Measurements from ENCODE around the gene PAPPA. TPM values are rescaled to one million over a fixed set of nuclear protein-coding genes. Genes with fewer than 3 reads are reported as not detected.

Gene PAPPA, protein sequence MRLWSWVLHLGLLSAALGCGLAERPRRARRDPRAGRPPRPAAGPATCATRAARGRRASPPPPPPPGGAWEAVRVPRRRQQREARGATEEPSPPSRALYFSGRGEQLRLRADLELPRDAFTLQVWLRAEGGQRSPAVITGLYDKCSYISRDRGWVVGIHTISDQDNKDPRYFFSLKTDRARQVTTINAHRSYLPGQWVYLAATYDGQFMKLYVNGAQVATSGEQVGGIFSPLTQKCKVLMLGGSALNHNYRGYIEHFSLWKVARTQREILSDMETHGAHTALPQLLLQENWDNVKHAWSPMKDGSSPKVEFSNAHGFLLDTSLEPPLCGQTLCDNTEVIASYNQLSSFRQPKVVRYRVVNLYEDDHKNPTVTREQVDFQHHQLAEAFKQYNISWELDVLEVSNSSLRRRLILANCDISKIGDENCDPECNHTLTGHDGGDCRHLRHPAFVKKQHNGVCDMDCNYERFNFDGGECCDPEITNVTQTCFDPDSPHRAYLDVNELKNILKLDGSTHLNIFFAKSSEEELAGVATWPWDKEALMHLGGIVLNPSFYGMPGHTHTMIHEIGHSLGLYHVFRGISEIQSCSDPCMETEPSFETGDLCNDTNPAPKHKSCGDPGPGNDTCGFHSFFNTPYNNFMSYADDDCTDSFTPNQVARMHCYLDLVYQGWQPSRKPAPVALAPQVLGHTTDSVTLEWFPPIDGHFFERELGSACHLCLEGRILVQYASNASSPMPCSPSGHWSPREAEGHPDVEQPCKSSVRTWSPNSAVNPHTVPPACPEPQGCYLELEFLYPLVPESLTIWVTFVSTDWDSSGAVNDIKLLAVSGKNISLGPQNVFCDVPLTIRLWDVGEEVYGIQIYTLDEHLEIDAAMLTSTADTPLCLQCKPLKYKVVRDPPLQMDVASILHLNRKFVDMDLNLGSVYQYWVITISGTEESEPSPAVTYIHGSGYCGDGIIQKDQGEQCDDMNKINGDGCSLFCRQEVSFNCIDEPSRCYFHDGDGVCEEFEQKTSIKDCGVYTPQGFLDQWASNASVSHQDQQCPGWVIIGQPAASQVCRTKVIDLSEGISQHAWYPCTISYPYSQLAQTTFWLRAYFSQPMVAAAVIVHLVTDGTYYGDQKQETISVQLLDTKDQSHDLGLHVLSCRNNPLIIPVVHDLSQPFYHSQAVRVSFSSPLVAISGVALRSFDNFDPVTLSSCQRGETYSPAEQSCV (N-terminal part only)
- 98.0 TPM for polyA plus RNA-seq (2013, experiment 1 of 2; ENCODE audit: insufficient read length)
- polyA plus RNA-seq (2013, experiment 2 of 2; ENCODE audit: insufficient read length) = 112 TPM

DNA sequence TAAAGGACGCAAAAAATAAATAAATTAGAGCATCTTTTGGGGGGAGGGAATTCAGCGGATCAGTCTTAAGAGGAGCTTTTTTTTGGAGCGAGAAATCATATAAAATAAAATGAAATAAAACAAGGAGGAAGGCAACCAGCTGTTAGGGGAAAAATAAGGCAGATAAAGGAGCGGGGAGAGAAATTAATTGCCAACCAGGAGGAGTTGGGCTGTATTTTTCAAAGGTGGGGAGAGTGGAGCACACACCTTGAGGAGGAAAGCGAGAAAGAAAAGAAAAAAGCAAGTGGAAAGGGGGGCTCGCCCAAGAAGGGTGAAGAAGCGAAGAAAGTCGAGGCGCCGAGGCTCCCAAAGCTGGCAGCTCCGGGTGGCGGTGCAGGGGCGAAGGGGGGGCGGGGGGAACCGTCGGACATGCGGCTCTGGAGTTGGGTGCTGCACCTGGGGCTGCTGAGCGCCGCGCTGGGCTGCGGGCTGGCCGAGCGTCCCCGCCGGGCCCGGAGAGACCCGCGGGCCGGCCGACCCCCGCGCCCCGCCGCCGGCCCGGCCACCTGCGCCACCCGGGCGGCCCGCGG lies at the start of gene PAPPA:
TSS of gene PAPPA (plus strand) at position 27 of the 569 bp plus-strand sequence. CDS start at position 409, 382 bp downstream.
- peak; percentile 43 for DNase-seq

DNA sequence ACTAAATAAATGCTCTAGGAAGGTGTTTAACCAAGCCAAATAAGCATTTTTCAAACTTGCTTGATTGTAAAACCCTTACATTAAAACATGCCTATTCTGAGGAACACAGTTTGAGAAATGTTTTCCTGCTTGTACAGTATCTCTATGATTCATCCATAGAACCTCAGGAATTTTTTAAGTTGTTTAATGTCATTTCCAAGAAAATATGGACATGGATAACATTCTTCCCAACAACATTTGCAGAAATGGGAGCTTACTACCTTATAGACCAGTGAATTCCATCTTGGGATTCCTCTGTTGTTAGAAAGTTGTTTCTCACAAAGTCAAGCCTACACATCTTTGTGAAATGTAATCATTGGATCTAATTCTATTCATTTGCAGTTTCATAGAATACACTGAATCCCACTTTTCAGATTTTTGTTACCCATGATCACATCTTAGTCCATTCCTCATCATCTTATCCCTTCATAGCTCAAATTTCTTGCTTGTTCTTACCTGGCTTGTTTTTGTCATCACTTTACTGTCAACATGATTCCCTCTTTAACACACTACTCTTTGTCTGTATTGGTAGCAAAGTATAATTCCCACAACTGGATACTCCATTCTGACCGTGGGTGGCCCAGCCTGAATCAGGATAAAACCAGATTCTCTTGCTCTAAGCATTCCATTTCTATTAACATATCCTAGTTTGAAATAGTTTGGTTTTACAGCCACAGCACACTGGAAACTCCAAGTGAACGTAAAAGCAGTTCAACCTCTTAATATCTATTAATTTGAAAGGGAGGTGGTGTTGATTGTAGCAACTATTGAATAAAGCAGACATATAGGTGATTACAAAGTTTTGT lies 49.4 kb upstream of the PAPPA start:
- peak; percentile 77 for DNase-seq

DNA sequence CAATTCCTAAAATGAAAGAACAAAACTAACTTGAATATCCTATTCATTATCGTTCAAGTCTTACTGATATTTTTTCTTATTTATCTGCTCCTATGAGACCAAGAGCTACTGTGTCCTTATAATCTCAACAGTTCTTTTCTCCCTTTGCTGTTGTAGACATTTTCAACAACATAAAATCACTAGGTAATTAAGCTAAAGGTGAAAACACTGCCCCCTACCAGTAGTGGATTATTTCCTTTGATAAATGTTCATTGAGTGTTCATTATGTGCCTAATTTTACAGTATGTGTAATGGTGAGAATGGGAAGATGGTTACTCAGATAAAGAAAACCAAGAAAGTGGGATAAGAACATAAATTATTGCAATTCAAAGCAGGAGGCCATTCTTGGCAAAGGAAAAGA lies 41.4 kb upstream of the PAPPA start:
- DNase-seq = no peak

DNA sequence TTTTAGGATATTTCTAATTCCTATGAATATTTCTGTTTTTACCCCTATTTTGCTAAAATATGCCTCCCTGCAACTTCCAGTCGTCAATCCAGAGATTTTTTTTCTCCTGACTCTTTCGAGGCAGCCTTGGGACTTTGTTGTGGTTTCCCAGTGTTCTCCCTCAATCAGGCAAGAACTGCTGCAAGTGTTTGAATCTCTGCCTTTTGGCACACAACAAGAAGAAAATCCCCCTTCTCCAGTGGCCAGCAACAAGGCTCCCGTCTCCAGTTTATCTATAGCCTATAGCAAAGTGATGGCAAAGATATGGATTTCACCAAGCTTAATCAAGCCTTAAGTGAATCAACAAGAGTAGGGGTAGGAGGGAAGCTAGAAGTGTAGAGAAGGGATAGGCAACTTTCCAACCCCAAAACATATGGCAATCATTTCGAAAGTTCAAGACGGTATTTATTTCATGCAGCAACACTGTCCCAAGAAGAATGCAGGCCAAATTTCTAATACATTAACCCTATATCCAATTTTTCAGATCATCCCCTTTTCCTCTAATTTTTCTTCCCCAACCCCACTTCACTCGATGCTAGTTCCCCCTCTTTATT lies 37.7 kb upstream of the PAPPA start:
- DNase-seq = peak; percentile 90

DNA sequence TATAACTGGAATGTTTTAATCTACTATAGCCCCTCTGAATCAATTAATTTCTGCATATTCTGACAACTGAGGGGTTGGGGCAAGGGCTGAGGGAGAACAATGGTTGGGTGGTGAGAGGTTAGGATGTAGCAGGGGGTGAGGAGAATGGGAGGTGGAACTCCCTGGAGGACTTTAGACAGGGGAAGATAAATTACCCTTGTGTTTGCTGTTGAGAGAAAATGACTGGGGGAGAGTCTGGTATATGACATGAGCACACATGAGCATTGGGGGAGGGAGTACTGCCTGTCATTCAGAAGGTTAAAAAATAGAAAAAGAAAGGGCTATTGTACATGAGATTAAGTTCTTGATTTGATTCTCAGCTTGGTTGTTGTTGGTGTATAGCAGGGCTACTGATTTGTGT lies 37.2 kb upstream of the PAPPA start:
- DNase-seq = peak; percentile 29

DNA sequence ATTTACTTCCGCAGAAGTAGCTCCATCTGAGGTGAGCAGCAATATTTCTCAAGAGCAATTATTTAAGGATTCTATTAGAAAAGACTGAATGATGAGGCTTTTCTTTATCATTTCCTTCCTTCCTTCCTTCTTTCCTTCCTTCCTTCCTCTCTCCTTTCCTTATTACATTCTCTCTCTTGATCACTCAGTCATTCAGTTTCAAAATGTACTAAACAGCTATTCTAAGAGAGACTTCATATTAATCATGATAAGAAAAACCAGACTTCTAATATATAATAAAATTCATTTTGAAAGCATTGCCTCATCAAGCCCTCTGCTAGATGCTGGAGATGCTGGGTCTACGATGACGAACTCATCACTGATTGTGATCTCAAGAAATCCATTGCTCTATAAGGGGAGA lies 30.4 kb upstream of the PAPPA start:
- no peak for DNase-seq

DNA sequence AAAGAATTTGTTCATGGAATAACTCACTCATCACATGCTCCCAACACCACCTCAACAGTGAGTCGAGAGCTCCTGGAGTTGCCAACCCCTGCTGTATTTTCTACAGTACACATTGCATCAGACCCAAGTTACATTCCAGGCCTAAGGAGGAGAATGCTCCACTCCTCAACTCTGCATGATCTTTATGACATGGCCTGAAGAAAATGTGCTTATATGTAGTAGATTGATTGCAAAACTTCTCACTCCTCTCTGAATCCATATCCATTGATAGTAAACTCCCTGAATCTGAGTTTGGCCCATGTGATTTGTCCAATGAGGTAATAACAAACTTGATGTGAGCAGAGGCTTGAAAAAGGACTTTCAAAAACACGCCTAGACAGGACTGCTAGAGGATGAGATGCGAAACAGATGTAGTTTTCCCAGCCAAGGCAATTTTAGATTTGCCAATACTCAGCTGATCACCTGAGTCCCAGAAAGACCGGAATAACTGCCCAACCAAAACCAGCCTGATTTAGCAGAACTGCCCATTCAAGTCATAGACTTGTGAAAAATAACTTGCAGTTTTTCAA lies 29.0 kb upstream of the PAPPA start:
- DNase-seq = peak; percentile 82

DNA sequence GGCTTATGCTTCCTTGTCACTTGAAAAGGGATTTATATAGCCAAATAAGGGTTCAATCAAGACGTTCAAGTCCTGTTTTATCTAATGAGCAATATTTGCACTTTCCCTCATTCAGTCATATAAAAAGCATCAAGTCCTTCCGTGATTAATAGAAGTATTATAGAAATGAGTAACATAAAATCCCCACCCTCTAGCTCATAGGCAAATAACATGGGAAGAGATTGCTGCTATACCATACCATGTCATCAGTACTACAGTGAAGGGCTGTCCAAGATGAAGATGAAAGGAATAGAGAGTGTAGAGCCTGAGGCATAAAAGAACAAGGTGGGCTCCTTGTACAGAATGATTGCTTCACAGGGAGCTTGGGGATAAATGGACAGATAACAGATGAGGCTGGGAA lies 20.4 kb upstream of the PAPPA start:
- DNase-seq = no peak

DNA sequence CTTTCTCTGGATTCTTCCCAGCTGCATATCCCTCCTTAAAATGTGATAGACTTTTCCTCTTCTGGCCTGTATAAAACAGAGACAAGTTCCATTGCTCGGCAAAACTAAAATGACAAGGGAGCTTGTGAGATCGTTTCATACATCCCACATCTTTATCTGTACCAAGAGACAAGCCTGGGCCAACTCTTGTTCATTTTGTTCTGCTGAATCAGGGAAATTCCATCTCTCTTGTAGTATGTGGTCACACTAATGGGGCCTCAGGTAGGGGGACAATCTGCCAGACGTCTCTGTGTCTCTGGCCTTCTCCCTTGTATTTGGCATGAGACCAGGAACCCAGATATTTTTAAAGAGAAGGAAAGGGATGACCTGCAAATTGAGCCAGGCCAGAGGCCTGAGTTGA lies 18.6 kb upstream of the PAPPA start:
- no peak for DNase-seq

DNA sequence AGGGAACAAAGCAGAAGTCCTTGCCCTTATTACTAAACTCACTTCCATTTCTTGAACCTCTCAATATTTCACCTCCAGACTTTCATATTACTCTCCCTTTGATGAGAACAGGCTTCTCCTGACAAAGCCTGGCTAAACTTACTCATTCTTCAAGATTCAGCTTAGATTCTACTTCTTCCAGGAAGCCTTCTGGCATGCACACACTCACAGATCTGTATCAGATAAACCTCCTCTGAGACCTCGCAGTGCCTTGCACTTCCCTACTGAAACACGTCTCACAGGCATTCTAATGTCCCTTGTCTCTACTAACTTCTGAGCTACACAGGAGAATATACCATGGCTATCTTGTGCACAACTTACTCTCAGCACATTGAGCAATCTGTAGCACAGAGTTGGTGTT lies 16.6 kb upstream of the PAPPA start:
- DNase-seq = no peak

DNA sequence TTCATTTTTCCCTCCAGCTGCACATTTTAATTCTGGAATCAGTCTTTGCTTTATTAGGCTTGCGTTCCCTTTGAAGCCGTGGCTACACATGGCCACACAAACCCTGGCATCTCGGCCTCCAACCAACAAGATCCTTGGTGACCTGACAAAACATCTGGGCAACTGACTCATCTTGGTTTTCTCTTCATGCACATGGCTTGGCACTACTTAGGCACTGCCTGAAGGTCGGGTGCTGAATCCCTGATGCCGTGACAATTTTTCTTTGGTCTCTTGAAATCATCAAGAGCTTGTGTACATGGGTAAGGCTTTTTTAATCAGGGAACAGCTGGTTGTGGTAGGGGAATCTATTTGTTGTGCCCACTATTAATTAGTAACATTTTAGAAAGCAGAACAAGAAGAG lies 16.0 kb upstream of the PAPPA start:
- DNase-seq = peak; percentile 14

DNA sequence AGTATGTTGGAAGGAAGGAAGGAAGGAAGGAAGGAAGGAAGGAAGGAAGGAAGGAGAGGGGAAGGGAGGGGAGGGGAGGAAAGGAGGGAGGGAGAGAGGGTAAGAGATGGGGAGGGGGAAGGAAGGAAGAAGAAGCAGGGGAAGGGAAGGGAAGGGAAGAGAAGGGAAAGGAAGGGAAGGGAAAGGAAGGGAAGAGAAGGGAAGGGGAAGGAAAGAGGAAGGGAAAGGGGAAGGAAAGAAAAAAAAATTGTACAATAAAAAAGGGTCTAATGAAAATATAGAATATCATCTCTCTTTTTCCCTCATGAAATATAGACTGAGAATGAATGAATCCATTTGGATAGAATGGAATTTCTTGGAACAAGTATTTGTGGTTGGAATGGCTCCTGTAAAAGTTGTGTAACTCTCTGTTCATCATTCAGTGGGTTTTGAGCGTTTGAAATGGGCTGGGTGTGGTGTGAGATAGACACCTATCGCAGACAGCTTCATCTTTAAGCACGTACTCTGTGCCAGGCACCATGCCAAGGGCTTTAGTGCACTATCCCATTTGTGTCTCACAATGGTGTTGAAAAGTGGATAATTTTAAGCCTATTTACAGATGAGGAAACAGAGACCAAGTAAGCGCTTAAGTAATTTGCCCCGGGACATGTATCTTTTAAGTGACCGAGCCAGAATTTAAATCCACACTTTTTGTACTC lies 11.6 kb upstream of the PAPPA start:
- peak; percentile 46 for DNase-seq

DNA sequence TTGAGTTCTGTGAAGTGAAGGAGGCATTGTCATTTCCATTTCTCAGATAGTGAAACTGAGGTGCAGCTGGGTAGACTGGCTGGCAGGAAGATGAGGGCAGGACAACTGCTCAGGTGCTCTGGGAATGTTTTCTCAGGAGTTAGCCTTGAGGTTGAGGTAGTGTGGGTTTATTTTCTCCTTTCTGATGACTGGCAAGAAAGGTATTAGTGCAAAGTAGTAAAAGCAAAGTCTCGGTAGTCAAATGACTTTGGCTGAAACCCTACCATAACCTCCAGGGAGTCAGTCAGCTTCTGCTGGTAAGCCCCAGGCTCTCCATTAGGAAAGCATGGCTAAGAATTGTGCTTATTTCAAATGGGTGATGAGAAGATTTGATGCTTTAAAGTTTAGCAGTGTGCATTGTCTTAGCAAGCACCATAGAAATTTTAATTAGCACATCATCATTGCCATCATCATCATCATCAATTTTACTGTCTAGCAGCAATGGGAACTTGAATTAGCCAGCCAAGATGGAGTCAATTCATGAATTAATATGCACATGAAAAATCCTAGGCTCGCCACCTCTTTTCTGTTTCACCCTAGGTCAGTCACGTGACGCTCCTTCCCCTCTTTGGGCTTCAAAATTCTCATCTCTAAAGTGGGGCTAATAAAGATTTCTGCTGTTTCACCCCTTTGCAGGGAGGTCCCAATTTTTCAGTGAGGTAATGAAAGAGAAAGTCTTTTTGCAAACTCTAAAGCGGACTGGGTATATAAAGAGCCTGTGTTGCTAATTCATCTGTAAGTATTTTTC lies 10.7 kb upstream of the PAPPA start:
- no peak for DNase-seq

DNA sequence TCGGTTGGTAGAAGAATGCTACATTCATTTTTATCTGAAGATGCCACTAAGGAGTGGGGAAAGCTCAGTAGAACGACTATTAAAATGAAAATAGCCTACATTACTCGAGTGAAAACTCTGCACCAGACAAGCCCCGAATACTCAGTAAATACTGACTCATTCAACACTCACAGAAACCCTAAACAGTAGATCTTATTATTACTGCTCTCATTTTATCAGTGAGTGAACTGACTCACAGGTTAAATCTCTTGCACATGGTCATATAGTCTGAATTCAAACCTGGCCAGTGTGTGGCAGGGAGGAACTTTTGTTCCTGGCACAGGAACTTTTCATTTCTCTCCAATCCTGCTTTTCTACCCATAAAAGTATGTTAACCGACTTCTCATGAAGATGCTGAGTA lies 9.6 kb upstream of the PAPPA start:
- no peak for DNase-seq

DNA sequence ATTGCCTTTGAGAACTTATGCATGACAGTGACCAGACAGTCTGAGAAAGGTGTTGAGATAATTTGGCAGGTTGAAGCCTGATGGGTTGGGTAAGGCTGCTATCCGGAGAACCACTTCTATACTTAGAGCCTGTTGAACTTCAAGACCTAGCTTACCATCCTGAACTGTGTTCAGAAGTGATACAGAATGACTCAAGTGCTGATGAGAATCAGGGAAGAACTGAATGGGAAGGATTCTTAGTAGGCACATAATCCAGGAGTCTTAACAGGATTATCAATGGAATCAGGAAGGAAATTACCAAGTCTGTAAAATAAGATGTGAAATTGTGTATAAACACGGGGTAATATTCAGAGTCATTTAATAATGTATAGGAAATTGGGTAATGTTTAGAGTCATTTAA lies 9.0 kb upstream of the PAPPA start:
- no peak for DNase-seq

DNA sequence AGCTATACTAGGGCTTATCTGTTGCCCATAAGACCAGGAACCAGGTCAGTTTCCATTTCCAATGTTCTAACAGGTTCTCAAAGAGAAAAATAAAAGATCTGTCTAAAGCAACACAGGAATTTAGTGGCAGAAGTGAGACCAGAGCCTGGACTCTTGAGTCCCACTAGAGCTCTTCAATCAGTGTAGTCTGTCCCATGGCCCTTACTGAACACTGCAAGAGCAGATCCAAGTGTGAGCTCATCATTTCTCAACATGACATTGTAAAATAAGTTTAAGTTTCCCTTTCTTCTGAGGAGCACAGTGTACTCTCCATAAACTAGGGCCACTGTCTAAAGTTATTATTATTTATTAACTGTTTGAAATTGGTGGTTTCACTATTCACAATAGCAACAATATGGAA lies 8.6 kb upstream of the PAPPA start:
- no peak for DNase-seq

DNA sequence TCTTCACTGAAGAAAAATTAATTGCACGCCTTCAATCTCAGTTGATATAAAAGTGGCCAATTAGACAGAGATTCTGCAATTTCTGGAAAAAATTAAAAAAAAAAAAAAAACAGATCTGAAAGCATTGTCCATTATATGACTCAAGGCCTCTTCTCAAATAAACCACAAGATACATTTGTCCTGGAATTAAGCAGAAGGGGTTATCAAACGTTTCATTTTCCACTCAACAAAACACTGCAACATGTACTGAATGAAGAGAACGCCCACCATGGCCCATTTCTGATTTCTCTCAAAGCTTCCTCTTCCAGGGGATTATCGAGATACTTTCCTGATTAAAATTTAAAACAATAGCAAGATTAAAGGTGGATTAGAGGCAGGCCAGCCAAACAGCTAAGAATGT lies 5.8 kb upstream of the PAPPA start:
- no peak for DNase-seq

DNA sequence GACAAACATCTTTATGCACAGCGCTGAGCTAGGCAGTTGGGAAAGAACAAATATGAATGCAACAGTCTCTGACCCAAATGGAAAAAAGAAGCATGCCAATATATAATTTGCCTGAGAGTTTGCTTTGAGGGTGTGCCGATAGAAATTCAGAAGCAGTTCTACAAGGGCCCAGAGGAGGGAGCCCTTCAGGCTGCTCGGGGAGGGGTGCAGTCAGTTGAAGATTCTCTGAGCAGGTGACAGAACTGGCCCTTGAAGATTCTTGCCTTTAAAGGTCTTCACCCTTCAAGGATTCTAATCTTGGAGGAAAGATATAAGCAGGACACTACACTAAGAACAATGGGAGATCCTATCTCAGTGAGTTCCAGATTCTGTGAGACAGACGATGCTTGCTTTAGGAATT lies 3.7 kb upstream of the PAPPA start:
- DNase-seq = no peak

DNA sequence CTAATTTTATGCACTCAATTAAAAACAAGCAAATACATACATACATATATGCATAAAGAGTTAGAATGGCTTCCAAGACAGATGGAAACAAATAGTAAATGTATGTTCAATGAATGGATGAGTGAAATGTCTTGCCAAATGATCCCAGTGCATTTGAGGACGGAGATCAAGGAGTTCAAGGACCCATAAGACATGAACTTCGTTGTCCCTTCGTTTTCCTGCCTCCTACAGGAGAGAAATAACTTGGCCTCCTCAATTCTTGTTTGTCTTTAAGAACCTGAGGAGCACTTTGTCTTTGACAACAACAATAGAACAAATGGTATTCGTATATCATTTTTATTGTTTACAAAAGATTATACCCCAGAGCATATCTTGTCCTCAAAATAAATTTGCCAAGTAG lies 2.4 kb upstream of the PAPPA start:
- DNase-seq = no peak
